GM19351 (cell line): ENCODE measurements around the gene SYTL2.
"Not testable (repeated sequence)": the region's sequence is repeated elsewhere in the genome, so short reads cannot be mapped to it uniquely, and the experiment has no call there.

ENCODE experiments used
- ATAC-seq: cut with Tn5 transposase; IDR thresholded peaks from one replicate; pipeline ENCODE4 v1.9.1; 2021; ENCODE audit warnings: mild to moderate bottlenecking, moderate library complexity; ENCODE audit not compliant: unreplicated experiment

The SYTL2 gene

GRCh38 chr11:85695546-85695945, 115.4 kb downstream of the SYTL2 start:
- no peak for ATAC-seq

GRCh38 chr11:85694385-85694980, 116.5 kb downstream of the SYTL2 start:
- peak; percentile 55 for ATAC-seq

- no peak for ATAC-seq
Observed at GRCh38 chr11:85685820-85686459, 125.0 kb downstream of the SYTL2 start, which contains the start of gene CCDC89. Gene CCDC89, minus strand, starts transcription at chr11:85686195. Its CDS starts 65 bp downstream, at chr11:85686130.

GRCh38 chr11:85685125-85685819, 125.7 kb downstream of the SYTL2 start:
- no peak for ATAC-seq

GRCh38 chr11:85682330-85683305, 128.3 kb downstream of the SYTL2 start:
- peak; percentile 75 for ATAC-seq

GRCh38 chr11:85680897-85681296, 130.0 kb downstream of the SYTL2 start:
- no peak for ATAC-seq

GRCh38 chr11:85679576-85679975, 131.4 kb downstream of the SYTL2 start:
- ATAC-seq = no peak

GRCh38 chr11:85673393-85673792, 137.5 kb downstream of the SYTL2 start:
- no peak for ATAC-seq

- no peak for ATAC-seq
Observed at GRCh38 chr11:85672105-85672902, 138.6 kb downstream of the SYTL2 start.

GRCh38 chr11:85670949-85671663, 139.8 kb downstream of the SYTL2 start:
- ATAC-seq = not testable (repeated sequence)

GRCh38 chr11:85668157-85668556, 142.8 kb downstream of the SYTL2 start:
- no peak for ATAC-seq

- no peak for ATAC-seq
Observed at GRCh38 chr11:85666687-85667086, 144.3 kb downstream of the SYTL2 start.

GRCh38 chr11:85665733-85666132, 145.2 kb downstream of the SYTL2 start:
- ATAC-seq = no peak

- ATAC-seq = peak; percentile 85
Observed at GRCh38 chr11:85664615-85665481, 146.1 kb downstream of the SYTL2 start, which contains the start of gene CREBZF. Gene CREBZF, minus strand, starts transcription at chr11:85665129. Its CDS starts 254 bp downstream, at chr11:85664875.

- peak; percentile 68 for ATAC-seq
Observed at GRCh38 chr11:85663753-85664614, 147.0 kb downstream of the SYTL2 start.

- ATAC-seq = no peak
Observed at GRCh38 chr11:85663080-85663752, 147.7 kb downstream of the SYTL2 start.
